HG02759 (cell line): ENCODE data around the gene WHRN.

Experiments used
- ATAC-seq: cut with Tn5 transposase; IDR thresholded peaks from one replicate; pipeline ENCODE4 v1.9.1; 2021; ENCODE audit warnings: mild to moderate bottlenecking, moderate library complexity; ENCODE audit not compliant: unreplicated experiment

The WHRN gene

GRCh38 chr9:114473447-114473801 lies 31.8 kb downstream of the WHRN start:
- no peak for ATAC-seq

GRCh38 chr9:114472765-114473446 lies 32.4 kb downstream of the WHRN start:
- ATAC-seq = no peak

GRCh38 chr9:114471157-114471556 lies 34.1 kb downstream of the WHRN start:
- ATAC-seq = no peak

GRCh38 chr9:114470581-114470980 lies 34.7 kb downstream of the WHRN start:
- no peak for ATAC-seq

GRCh38 chr9:114470121-114470520 lies 35.2 kb downstream of the WHRN start:
- no peak for ATAC-seq

- ATAC-seq = no peak
These were observed 36.0 kb downstream of the WHRN start for GRCh38 chr9:114469091-114469853.

GRCh38 chr9:114467910-114468309 lies 37.4 kb downstream of the WHRN start:
- no peak for ATAC-seq

GRCh38 chr9:114467226-114467750 lies 38.0 kb downstream of the WHRN start:
- no peak for ATAC-seq

GRCh38 chr9:114465906-114466900 lies 39.1 kb downstream of the WHRN start:
- ATAC-seq = no peak

- ATAC-seq = no peak
These were observed 39.9 kb downstream of the WHRN start for GRCh38 chr9:114465417-114465816.

GRCh38 chr9:114464281-114465051 lies 40.8 kb downstream of the WHRN start:
- no peak for ATAC-seq

- no peak for ATAC-seq
These were observed 42.5 kb downstream of the WHRN start for GRCh38 chr9:114462791-114463190.

GRCh38 chr9:114461468-114461867 lies 43.8 kb downstream of the WHRN start:
- ATAC-seq = no peak

- no peak for ATAC-seq
These were observed 44.6 kb downstream of the WHRN start for GRCh38 chr9:114460513-114461199.

- no peak for ATAC-seq
These were observed 45.8 kb downstream of the WHRN start for GRCh38 chr9:114459464-114459863.

GRCh38 chr9:114456929-114457328 lies 48.3 kb downstream of the WHRN start:
- ATAC-seq = no peak

GRCh38 chr9:114454652-114455051 lies 50.6 kb downstream of the WHRN start:
- no peak for ATAC-seq

- no peak for ATAC-seq
These were observed 52.8 kb downstream of the WHRN start for GRCh38 chr9:114452219-114453165.

- no peak for ATAC-seq
These were observed 53.6 kb downstream of the WHRN start for GRCh38 chr9:114451707-114452031.
